Keratinocyte (primary cell): Measurements from ENCODE around the gene DEDD. TPM values are rescaled to one million over a fixed set of nuclear protein-coding genes. Genes with fewer than 3 reads are reported as not detected.

Experiments used
- DNase-seq: peaks from one replicate; pipeline ENCODE4 v3.0.0-alpha.2; 2011; ENCODE audit warnings: low read depth, missing footprints, low spot score
- FAIRE-seq: peaks from 2 replicates; lab custom pipeline; 2011; peaks lifted over from hg19 to GRCh38; lab: Jason Lieb, UNC
- H2AFZ ChIP-seq: 2 replicates; pipeline ENCODE4 v1.6.0; 2012; ENCODE audit warnings: low read length, control low read depth, inconsistent platforms; ENCODE audit not compliant: control insufficient read depth
- H3K27ac ChIP-seq: 2 replicates; pipeline ENCODE4 v1.5.1; 2011; ENCODE audit warnings: low read length; ENCODE audit not compliant: control insufficient read depth, insufficient read depth
- H3K27me3 ChIP-seq: 3 replicates; pipeline ENCODE4 v1.6.0; 2011; ENCODE audit warnings: low read length; ENCODE audit not compliant: control insufficient read depth, insufficient read depth; ENCODE audit errors: extremely low read depth
- H3K36me3 ChIP-seq, 2 experiments: 2 replicates in 1 of 2; 3 replicates in 1 of 2; pipeline ENCODE4 v1.5.1; 2011; ENCODE audit warnings: low read length in 2 of 2, mild to moderate bottlenecking in 1 of 2; ENCODE audit not compliant: control insufficient read depth in 2 of 2, insufficient read depth in 2 of 2; ENCODE audit errors: extremely low read depth in 1 of 2
- H3K4me1 ChIP-seq: 3 replicates; pipeline ENCODE4 v1.5.1; 2011; ENCODE audit warnings: low read length; ENCODE audit not compliant: control insufficient read depth, insufficient read depth; ENCODE audit errors: extremely low read depth
- H3K4me2 ChIP-seq: 3 replicates; pipeline ENCODE4 v1.6.0; 2011; ENCODE audit warnings: low read depth, low read length; ENCODE audit not compliant: control insufficient read depth, insufficient read depth; ENCODE audit errors: extremely low read depth
- H3K4me3 ChIP-seq, 3 experiments: fragments of 200-600 bp in 1 of 3; sonication (generic) in 1 of 3; 2 replicates in 2 of 3; 3 replicates in 1 of 3; pipeline ENCODE4 v1.5.1; 2011 to 2016; ENCODE audit warnings: low read length in 3 of 3, mild to moderate bottlenecking in 3 of 3, control low read depth in 2 of 3, inconsistent platforms in 1 of 3, low read depth in 1 of 3, mixed read lengths in 1 of 3, mixed run types in 1 of 3, moderate library complexity in 1 of 3; ENCODE audit not compliant: control insufficient read depth in 2 of 3, insufficient read depth in 2 of 3; ENCODE audit errors: extremely low read depth in 1 of 3
- H3K79me2 ChIP-seq: 2 replicates; pipeline ENCODE4 v1.6.0; 2012; ENCODE audit warnings: low read length; ENCODE audit not compliant: control insufficient read depth, insufficient read depth
- H3K9ac ChIP-seq: 3 replicates; pipeline ENCODE4 v1.6.0; 2011; ENCODE audit warnings: low read length; ENCODE audit not compliant: control insufficient read depth, insufficient read depth; ENCODE audit errors: extremely low read depth
- H3K9me1 ChIP-seq: 3 replicates; pipeline ENCODE4 v1.6.0; 2011; ENCODE audit warnings: low read length; ENCODE audit not compliant: control insufficient read depth, insufficient read depth; ENCODE audit errors: extremely low read depth
- H3K9me3 ChIP-seq: 2 replicates; pipeline ENCODE4 v1.5.1; 2012; ENCODE audit warnings: low read depth, low read length; ENCODE audit not compliant: control insufficient read depth
- H4K20me1 ChIP-seq: 3 replicates; pipeline ENCODE4 v1.6.0; 2011; ENCODE audit warnings: low read length; ENCODE audit not compliant: control insufficient read depth, insufficient read depth; ENCODE audit errors: extremely low read depth
- EZH2 ChIP-seq: IDR thresholded peaks from one replicate; pipeline ENCODE4 v1.6.1; 2012; ENCODE audit warnings: inconsistent platforms, mild to moderate bottlenecking, low read length, moderate library complexity
- dilution Hi-C: fragments of 300-500 bp; cut with MboI; formaldehyde crosslinking; loops from one replicate; pipeline ENCODE4 v1.7.0; 2020; ENCODE audit warnings: low sequenced_read_pairs; ENCODE audit not compliant: extremely low pct_ligation_motif_present
- polyA plus RNA-seq, 5 experiments: library from polyadenylated mRNA; depleted of rRNA in 3 of 5; stranded (reverse) in 3 of 5; stranded (forward) in 1 of 5; unstranded in 1 of 5; fragments of >200 nt; gene quantifications; 1 replicate in 1 of 5; 2 replicates in 3 of 5; 3 replicates in 1 of 5; pipeline versions ENCODE4 v1.2.1 to v1.2.3, GENCODE V29; 2011 to 2012; ENCODE audit warnings: missing spikeins in 2 of 5, low read depth in 1 of 5, low replicate concordance in 1 of 5
- TF ChIP-seq, protein P1 (sequence below), 3 experiments: IDR thresholded peaks in 1 of 3; conservative IDR thresholded peaks in 1 of 3; optimal IDR thresholded peaks in 1 of 3; 2 replicates in 2 of 3; 3 replicates in 1 of 3; pipeline versions ENCODE3 to v1.5.1; 2011; ENCODE audit warnings: low read length in 3 of 3, mild to moderate bottlenecking in 3 of 3, moderate library complexity in 2 of 3, control low read depth in 1 of 3, inconsistent platforms in 1 of 3; ENCODE audit not compliant: insufficient read depth in 2 of 3; ENCODE audit errors: extremely low read depth in 1 of 3

The DEDD gene
- polyA plus RNA-seq, 1 donor (not counting 4 experiments of a cell fraction or from before 2014, with no cell fraction given) = 33.0 TPM

GRCh38 chr1:161177936-161178244 lies 45.4 kb upstream of the DEDD start:
- dilution Hi-C loops = no loop called here
- TF ChIP-seq, protein P1, sequence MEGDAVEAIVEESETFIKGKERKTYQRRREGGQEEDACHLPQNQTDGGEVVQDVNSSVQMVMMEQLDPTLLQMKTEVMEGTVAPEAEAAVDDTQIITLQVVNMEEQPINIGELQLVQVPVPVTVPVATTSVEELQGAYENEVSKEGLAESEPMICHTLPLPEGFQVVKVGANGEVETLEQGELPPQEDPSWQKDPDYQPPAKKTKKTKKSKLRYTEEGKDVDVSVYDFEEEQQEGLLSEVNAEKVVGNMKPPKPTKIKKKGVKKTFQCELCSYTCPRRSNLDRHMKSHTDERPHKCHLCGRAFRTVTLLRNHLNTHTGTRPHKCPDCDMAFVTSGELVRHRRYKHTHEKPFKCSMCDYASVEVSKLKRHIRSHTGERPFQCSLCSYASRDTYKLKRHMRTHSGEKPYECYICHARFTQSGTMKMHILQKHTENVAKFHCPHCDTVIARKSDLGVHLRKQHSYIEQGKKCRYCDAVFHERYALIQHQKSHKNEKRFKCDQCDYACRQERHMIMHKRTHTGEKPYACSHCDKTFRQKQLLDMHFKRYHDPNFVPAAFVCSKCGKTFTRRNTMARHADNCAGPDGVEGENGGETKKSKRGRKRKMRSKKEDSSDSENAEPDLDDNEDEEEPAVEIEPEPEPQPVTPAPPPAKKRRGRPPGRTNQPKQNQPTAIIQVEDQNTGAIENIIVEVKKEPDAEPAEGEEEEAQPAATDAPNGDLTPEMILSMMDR (optimal IDR thresholded peaks at IDR 0.05 in 1 of 3, IDR thresholded peaks at IDR 0.05 in 1 of 3, conservative IDR thresholded peaks at IDR 0.05 in 1 of 3; ENCODE audit: extremely low read depth in 1 of 3, insufficient read depth in 2 of 3, low read length in 3 of 3) = no peak
- no peak for TF ChIP-seq EZH2
- no peaks in the 10 kb centered on the region for H3K27me3 ChIP-seq
- no peaks in the 10 kb centered on the region for H3K9me1 ChIP-seq
- no peak for FAIRE-seq
- H3K79me2 ChIP-seq = peaks cover 16% of the 10 kb centered on the region
- H4K20me1 ChIP-seq = no peaks in the 10 kb centered on the region
- peak overlapping the region; percentile 99 for H3K4me2 ChIP-seq
- DNase-seq = no peak
- H2AFZ ChIP-seq = peak overlapping the region; percentile 86
- H3K9me3 ChIP-seq = no peaks in the 10 kb centered on the region
- H3K4me1 ChIP-seq = peaks cover 26% of the 10 kb centered on the region
- peak overlapping the region in 2 of 3 experiments; percentile 93 for H3K4me3 ChIP-seq
- peaks cover 10 to 19% of the 10 kb centered on the region in 2 experiments for H3K36me3 ChIP-seq
- H3K9ac ChIP-seq = peak overlapping the region; percentile 95
- H3K27ac ChIP-seq = peak overlapping the region; percentile 92

GRCh38 chr1:161177112-161177935 lies 44.9 kb upstream of the DEDD start, which contains the start of gene B4GALT3:
Gene B4GALT3, minus strand, starts transcription at chr1:161177507. Its CDS starts 1,447 bp downstream, at chr1:161176060.
- H3K27ac ChIP-seq = peak within 1 kb of the TSS; percentile 92
- H3K4me2 ChIP-seq = peak within 1 kb of the TSS; percentile 99
- H3K79me2 ChIP-seq = peaks cover 16% of the 10 kb centered on the region
- peak within 1 kb of the TSS; percentile 87 to 93 (median 93) for H3K4me3 ChIP-seq
- H2AFZ ChIP-seq = peak within 1 kb of the TSS; percentile 100
- H3K9ac ChIP-seq = peak within 1 kb of the TSS; percentile 95
- peaks cover 20% of the 10 kb centered on the region for H3K4me1 ChIP-seq
- no peaks in the 10 kb centered on the region for H3K27me3 ChIP-seq
- no peak for DNase-seq
- H3K9me3 ChIP-seq = no peaks in the 10 kb centered on the region
- H3K9me1 ChIP-seq = no peaks in the 10 kb centered on the region
- FAIRE-seq = no peak
- peaks cover 12 to 19% of the 10 kb centered on the region in 2 experiments for H3K36me3 ChIP-seq
- dilution Hi-C loops = no loop called here
- no peaks in the 10 kb centered on the region for H4K20me1 ChIP-seq
- TF ChIP-seq EZH2 = no peak
- TF ChIP-seq, protein P1 (optimal IDR thresholded peaks at IDR 0.05 in 1 of 3, IDR thresholded peaks at IDR 0.05 in 1 of 3, conservative IDR thresholded peaks at IDR 0.05 in 1 of 3; ENCODE audit: extremely low read depth in 1 of 3, insufficient read depth in 2 of 3, low read length in 3 of 3) = peak in 1 of 3 experiments; percentile 17
